Measurements from ENCODE around the gene MEGF8.

Gene MEGF8

GRCh38 chr19:42355896-42356295 is 30.5 kb downstream of the MEGF8 start:
- no peak for DNase-seq (ENCODE audit: extremely low read depth, low read depth)
- no peak overlapping the region for H3K4me3 ChIP-seq (replicated peaks; ENCODE audit: low read depth, low read length)
- TF ChIP-seq, protein P1, sequence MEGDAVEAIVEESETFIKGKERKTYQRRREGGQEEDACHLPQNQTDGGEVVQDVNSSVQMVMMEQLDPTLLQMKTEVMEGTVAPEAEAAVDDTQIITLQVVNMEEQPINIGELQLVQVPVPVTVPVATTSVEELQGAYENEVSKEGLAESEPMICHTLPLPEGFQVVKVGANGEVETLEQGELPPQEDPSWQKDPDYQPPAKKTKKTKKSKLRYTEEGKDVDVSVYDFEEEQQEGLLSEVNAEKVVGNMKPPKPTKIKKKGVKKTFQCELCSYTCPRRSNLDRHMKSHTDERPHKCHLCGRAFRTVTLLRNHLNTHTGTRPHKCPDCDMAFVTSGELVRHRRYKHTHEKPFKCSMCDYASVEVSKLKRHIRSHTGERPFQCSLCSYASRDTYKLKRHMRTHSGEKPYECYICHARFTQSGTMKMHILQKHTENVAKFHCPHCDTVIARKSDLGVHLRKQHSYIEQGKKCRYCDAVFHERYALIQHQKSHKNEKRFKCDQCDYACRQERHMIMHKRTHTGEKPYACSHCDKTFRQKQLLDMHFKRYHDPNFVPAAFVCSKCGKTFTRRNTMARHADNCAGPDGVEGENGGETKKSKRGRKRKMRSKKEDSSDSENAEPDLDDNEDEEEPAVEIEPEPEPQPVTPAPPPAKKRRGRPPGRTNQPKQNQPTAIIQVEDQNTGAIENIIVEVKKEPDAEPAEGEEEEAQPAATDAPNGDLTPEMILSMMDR (IDR thresholded peaks at IDR 0.05; ENCODE audit: low read depth, low read length, missing control alignments), result no peak

- TF ChIP-seq, protein P1 (IDR thresholded peaks at IDR 0.05; ENCODE audit: low read depth, low read length, missing control alignments), result no peak
Measured at GRCh38 chr19:42356686-42357085, 31.3 kb downstream of the MEGF8 start.

GRCh38 chr19:42357290-42357689 is 31.9 kb downstream of the MEGF8 start:
- TF ChIP-seq, protein P1 (IDR thresholded peaks at IDR 0.05; ENCODE audit: low read depth, low read length, missing control alignments), result no peak
- DNase-seq (ENCODE audit: extremely low read depth, low read depth), result no peak
- no peak overlapping the region for H3K4me3 ChIP-seq (replicated peaks; ENCODE audit: low read depth, low read length)

More at GRCh38 chr19:42356686-42357085, 31.3 kb downstream of the MEGF8 start:
- DNase-seq (ENCODE audit: extremely low read depth, low read depth), result no peak
- no peak overlapping the region for H3K4me3 ChIP-seq (replicated peaks; ENCODE audit: low read depth, low read length)

- TF ChIP-seq, protein P1 (IDR thresholded peaks at IDR 0.05; ENCODE audit: low read depth, low read length, missing control alignments), result no peak
- DNase-seq (ENCODE audit: extremely low read depth, low read depth), result no peak
- no peak overlapping the region for H3K4me3 ChIP-seq (replicated peaks; ENCODE audit: low read depth, low read length)
Measured at GRCh38 chr19:42360787-42361544, 35.5 kb downstream of the MEGF8 start.

DNA sequence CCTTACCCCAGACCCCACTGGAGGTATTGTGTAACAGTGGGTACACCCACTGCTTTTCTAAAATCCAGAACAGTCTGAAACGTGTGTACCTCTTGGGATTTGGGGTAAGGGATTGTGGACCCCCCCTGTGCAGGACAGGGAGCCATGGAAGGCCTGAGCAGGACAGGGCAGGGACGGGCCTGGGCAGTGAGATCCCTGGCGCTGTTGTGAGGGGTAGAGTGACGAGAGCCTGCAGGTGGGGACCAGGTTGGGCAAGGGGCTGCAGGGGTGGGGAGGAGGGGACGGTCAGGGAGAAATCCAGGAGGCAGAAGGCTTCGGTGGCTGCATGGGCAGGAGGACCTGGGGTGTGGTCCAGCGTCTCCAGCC is 36.1 kb downstream of the MEGF8 start:
- TF ChIP-seq, protein P1 (IDR thresholded peaks at IDR 0.05; ENCODE audit: low read depth, low read length, missing control alignments), result no peak
- H3K4me3 ChIP-seq (replicated peaks; ENCODE audit: low read depth, low read length), result no peak overlapping the region
- DNase-seq (ENCODE audit: extremely low read depth, low read depth), result no peak

DNA sequence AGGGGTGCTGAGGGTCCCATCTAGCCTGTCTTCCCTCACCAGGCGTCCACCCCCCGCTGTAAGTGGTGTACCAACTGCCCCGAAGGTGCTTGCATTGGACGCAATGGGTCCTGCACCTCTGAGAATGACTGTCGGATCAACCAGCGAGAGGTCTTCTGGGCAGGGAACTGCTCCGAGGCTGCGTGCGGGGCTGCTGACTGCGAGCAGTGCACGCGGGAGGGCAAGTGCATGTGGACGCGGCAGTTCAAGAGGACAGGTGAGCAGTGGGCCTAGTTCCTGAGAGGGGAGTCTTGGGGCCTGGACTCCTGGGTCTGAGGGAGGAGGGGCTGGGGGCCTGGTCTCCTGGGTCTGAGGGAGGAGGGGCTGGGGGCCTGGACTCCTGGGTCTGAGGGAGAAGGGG is 36.9 kb downstream of the MEGF8 start:
- DNase-seq (ENCODE audit: extremely low read depth, low read depth), result no peak
- H3K4me3 ChIP-seq (replicated peaks; ENCODE audit: low read depth, low read length), result no peak overlapping the region
- TF ChIP-seq, protein P1 (IDR thresholded peaks at IDR 0.05; ENCODE audit: low read depth, low read length, missing control alignments), result no peak

Measured in HFF-Myc (cell line).